ENCODE data around the gene PGBD1. TPM values are rescaled to one million over a fixed set of nuclear protein-coding genes. Genes with fewer than 3 reads are reported as not detected.
"Not testable (repeated sequence)": the region's sequence is repeated elsewhere in the genome, so short reads cannot be mapped to it uniquely, and the experiment has no call there.

The PGBD1 gene
- total RNA-seq, 2 experiments from 2014 or later = 1.6 to 1.9 TPM

- no peaks in the 10 kb centered on the region for H3K27me3 Mint-ChIP-seq
- ChIA-PET POLR2A (no interaction called here), CTCF (interaction anchor here (1.0 kb wide), 1 partner anchor 81 kb away, joined by 3 read pairs; no protein-coding TSS in a partner anchor)
- H3K9me3 Mint-ChIP-seq = no peaks in the 10 kb centered on the region
- H3K36me3 Mint-ChIP-seq = peaks cover 41% of the 10 kb centered on the region
- DNase-seq = no peak
- no peak overlapping the region for H3K4me3 Mint-ChIP-seq
- intact Hi-C loops (cut with micrococcal nuclease) = no loop called here
- H3K4me1 Mint-ChIP-seq (ENCODE audit: low read depth) = peaks cover 17% of the 10 kb centered on the region
- H3K27ac Mint-ChIP-seq = peak overlapping the region; percentile 15
Measured at GRCh38 chr6:28274888-28275287, 6.5 kb upstream of the PGBD1 start.

GRCh38 chr6:28277746-28278145 is 3.6 kb upstream of the PGBD1 start:
- Mint-ChIP-seq H3K9me3 (peaks cover 4% of the 10 kb centered on the region), H3K4me1 (ENCODE audit: low read depth) (peaks cover 15% of the 10 kb centered on the region), H3K27ac (no peak overlapping the region), H3K4me3 (no peak overlapping the region), H3K27me3 (peaks cover 11% of the 10 kb centered on the region), H3K36me3 (peaks cover 33% of the 10 kb centered on the region)
- intact Hi-C loops (cut with micrococcal nuclease) = no loop called here
- no peak for DNase-seq
- CTCF ChIA-PET = no interaction called here
- POLR2A ChIA-PET = no interaction called here

- intact Hi-C loops (cut with micrococcal nuclease) = loop anchor here (1.0 kb wide), 1 partner anchor 13 kb away; the partner anchor contains the start of gene ZSCAN26
- CTCF ChIA-PET = interaction anchor here (1.4 to 1.7 kb wide), 2 partner anchors 11 to 75 kb away, joined by 4 to 8 read pairs; no protein-coding TSS in a partner anchor
- no peak overlapping the region for H3K27ac Mint-ChIP-seq
- peak overlapping the region; percentile 76 for H3K4me3 Mint-ChIP-seq
- peaks cover 15% of the 10 kb centered on the region for H3K27me3 Mint-ChIP-seq
- peaks cover 24% of the 10 kb centered on the region for H3K36me3 Mint-ChIP-seq
- H3K4me1 Mint-ChIP-seq (ENCODE audit: low read depth) = peaks cover 11% of the 10 kb centered on the region
- POLR2A ChIA-PET = interaction anchor here (1.3 kb wide), 1 partner anchor 28 kb away, joined by 3 read pairs; the partner anchor contains the start of gene ZKSCAN4
- DNase-seq = no peak
- H3K9me3 Mint-ChIP-seq = peaks cover 8% of the 10 kb centered on the region
Measured at GRCh38 chr6:28280595-28281287, 631 bp upstream of the PGBD1 start.

- intact Hi-C loops (cut with micrococcal nuclease) = no loop called here
- H3K27me3 Mint-ChIP-seq = peaks cover 16% of the 10 kb centered on the region
- POLR2A ChIA-PET = no interaction called here
- CTCF ChIA-PET = interaction anchor here (1.3 kb wide), 1 partner anchor 73 kb away, joined by 3 read pairs; no protein-coding TSS in a partner anchor
- DNase-seq = no peak
- peaks cover 8% of the 10 kb centered on the region for H3K9me3 Mint-ChIP-seq
- H3K36me3 Mint-ChIP-seq = peaks cover 23% of the 10 kb centered on the region
- no peak overlapping the region for H3K4me3 Mint-ChIP-seq
- H3K27ac Mint-ChIP-seq = no peak overlapping the region
- H3K4me1 Mint-ChIP-seq (ENCODE audit: low read depth) = peaks cover 11% of the 10 kb centered on the region
Measured at GRCh38 chr6:28282926-28283325, 1.6 kb downstream of the PGBD1 start.

- Mint-ChIP-seq H3K4me3 (no peak overlapping the region), H3K27ac (no peak overlapping the region), H3K4me1 (ENCODE audit: low read depth) (no peaks in the 10 kb centered on the region), H3K36me3 (peaks cover 11% of the 10 kb centered on the region), H3K27me3 (peaks cover 3% of the 10 kb centered on the region), H3K9me3 (no peaks in the 10 kb centered on the region)
- no peak for DNase-seq
- CTCF ChIA-PET = no interaction called here
- intact Hi-C loops (cut with micrococcal nuclease) = no loop called here
- POLR2A ChIA-PET = no interaction called here
Measured at GRCh38 chr6:28291573-28291972, 10.2 kb downstream of the PGBD1 start.

GRCh38 chr6:28295326-28295725 is 14.0 kb downstream of the PGBD1 start:
- no peak for DNase-seq
- ChIA-PET POLR2A (no interaction called here), CTCF (no interaction called here)
- Mint-ChIP-seq H3K4me1 (ENCODE audit: low read depth) (no peaks in the 10 kb centered on the region), H3K9me3 (no peaks in the 10 kb centered on the region), H3K27me3 (peaks cover 3% of the 10 kb centered on the region), H3K27ac (no peak overlapping the region), H3K36me3 (peaks cover 3% of the 10 kb centered on the region), H3K4me3 (no peak overlapping the region)
- intact Hi-C loops (cut with micrococcal nuclease) = no loop called here

GRCh38 chr6:28296520-28297060 is 15.2 kb downstream of the PGBD1 start:
- H3K27me3 Mint-ChIP-seq = peaks cover 3% of the 10 kb centered on the region
- H3K4me3 Mint-ChIP-seq = no peak overlapping the region
- POLR2A ChIA-PET = no interaction called here
- peaks cover 3% of the 10 kb centered on the region for H3K36me3 Mint-ChIP-seq
- intact Hi-C loops (cut with micrococcal nuclease) = no loop called here
- CTCF ChIA-PET = no interaction called here
- H3K9me3 Mint-ChIP-seq = no peaks in the 10 kb centered on the region
- H3K27ac Mint-ChIP-seq = no peak overlapping the region
- DNase-seq = no peak
- H3K4me1 Mint-ChIP-seq (ENCODE audit: low read depth) = no peaks in the 10 kb centered on the region

GRCh38 chr6:28303570-28303969 is 22.2 kb downstream of the PGBD1 start:
- H3K27ac Mint-ChIP-seq = peak overlapping the region; percentile 52
- no peaks in the 10 kb centered on the region for H3K36me3 Mint-ChIP-seq
- H3K4me1 Mint-ChIP-seq (ENCODE audit: low read depth) = peaks cover 19% of the 10 kb centered on the region
- intact Hi-C loops (cut with micrococcal nuclease) = no loop called here
- no peaks in the 10 kb centered on the region for H3K9me3 Mint-ChIP-seq
- peak overlapping the region; percentile 17 for H3K4me3 Mint-ChIP-seq
- no peak for DNase-seq
- POLR2A ChIA-PET = no interaction called here
- H3K27me3 Mint-ChIP-seq = no peaks in the 10 kb centered on the region
- CTCF ChIA-PET = no interaction called here

- H3K36me3 Mint-ChIP-seq; H3K9me3 Mint-ChIP-seq; intact Hi-C loops (cut with micrococcal nuclease); H3K27ac Mint-ChIP-seq; CTCF ChIA-PET; POLR2A ChIA-PET; H3K4me3 Mint-ChIP-seq; H3K27me3 Mint-ChIP-seq; DNase-seq: not testable (repeated sequence)
- H3K4me1 Mint-ChIP-seq (ENCODE audit: low read depth) = peaks cover 19% of the 10 kb centered on the region
Measured at GRCh38 chr6:28306363-28306762, 25.0 kb downstream of the PGBD1 start.

- Mint-ChIP-seq H3K9me3 (no peaks in the 10 kb centered on the region), H3K27me3 (peaks cover 13% of the 10 kb centered on the region), H3K4me1 (ENCODE audit: low read depth) (no peaks in the 10 kb centered on the region), H3K36me3 (no peaks in the 10 kb centered on the region), H3K4me3 (no peak overlapping the region), H3K27ac (no peak overlapping the region)
- intact Hi-C loops (cut with micrococcal nuclease) = no loop called here
- CTCF ChIA-PET = interaction anchor here (1.5 kb wide), 1 partner anchor 45 kb away, joined by 5 read pairs; no protein-coding TSS in a partner anchor
- POLR2A ChIA-PET = interaction anchor here (0.6 kb wide), 1 partner anchor 202 kb away, joined by 3 read pairs; no protein-coding TSS in a partner anchor
- DNase-seq = no peak
Measured at GRCh38 chr6:28311139-28311823, 29.9 kb downstream of the PGBD1 start.

- Mint-ChIP-seq H3K4me1 (ENCODE audit: low read depth) (no peaks in the 10 kb centered on the region), H3K9me3 (no peaks in the 10 kb centered on the region), H3K4me3 (no peak overlapping the region), H3K36me3 (no peaks in the 10 kb centered on the region), H3K27me3 (peaks cover 18% of the 10 kb centered on the region), H3K27ac (no peak overlapping the region)
- DNase-seq = no peak
- intact Hi-C loops (cut with micrococcal nuclease) = no loop called here
- ChIA-PET POLR2A (no interaction called here), CTCF (no interaction called here)
Measured at GRCh38 chr6:28312939-28313338, 31.6 kb downstream of the PGBD1 start.

GRCh38 chr6:28315628-28316027 is 34.3 kb downstream of the PGBD1 start:
- H3K27ac Mint-ChIP-seq = no peak overlapping the region
- POLR2A ChIA-PET = no interaction called here
- H3K4me1 Mint-ChIP-seq (ENCODE audit: low read depth) = no peaks in the 10 kb centered on the region
- no peak overlapping the region for H3K4me3 Mint-ChIP-seq
- H3K27me3 Mint-ChIP-seq = peaks cover 16% of the 10 kb centered on the region
- intact Hi-C loops (cut with micrococcal nuclease) = no loop called here
- no peak for DNase-seq
- CTCF ChIA-PET = interaction anchor here (1.0 kb wide), 1 partner anchor 40 kb away, joined by 3 read pairs; no protein-coding TSS in a partner anchor
- H3K9me3 Mint-ChIP-seq = no peaks in the 10 kb centered on the region
- H3K36me3 Mint-ChIP-seq = no peaks in the 10 kb centered on the region

Measured in activated CD4-positive, alpha-beta memory T cell treated with anti-CD3 and anti-CD28 coated beads for 36 hours (primary cell).